ENCODE measurements around the gene FAM234A.

Gene FAM234A

DNA sequence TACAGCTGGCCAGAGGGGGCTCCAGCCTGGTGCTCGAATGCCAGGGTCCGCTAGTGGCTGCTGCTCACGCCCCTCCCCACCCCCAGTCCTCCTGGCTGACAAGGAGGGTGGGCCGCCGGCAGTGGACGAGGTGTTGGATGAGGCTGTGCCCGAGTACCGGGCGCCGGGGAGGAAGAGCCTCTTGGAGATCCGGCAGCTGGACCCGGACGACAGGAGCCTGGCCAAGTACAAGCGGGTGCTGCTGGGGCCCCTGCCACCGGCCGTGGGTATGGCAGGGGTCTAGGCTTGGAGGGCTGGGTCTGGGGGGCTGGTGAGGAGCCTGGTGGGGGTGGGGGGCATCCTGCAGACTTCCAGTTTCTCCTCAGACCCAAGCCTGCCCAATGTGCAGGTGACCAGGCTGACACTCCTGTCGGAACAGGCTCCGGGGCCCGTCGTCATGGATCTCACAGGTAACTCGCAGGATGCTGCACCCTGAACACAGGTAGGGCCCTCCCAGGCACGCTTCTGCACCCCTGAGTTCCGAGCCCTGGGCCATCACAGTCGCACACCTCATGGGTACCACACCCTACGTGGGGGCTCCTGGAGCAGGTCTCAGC, 47.1 kb downstream of the FAM234A start:
- DNase-seq (ENCODE audit: low read depth): no peak

GRCh38 chr16:282491-282890, 47.9 kb downstream of the FAM234A start:
- no peak for DNase-seq (ENCODE audit: low read depth)

DNA sequence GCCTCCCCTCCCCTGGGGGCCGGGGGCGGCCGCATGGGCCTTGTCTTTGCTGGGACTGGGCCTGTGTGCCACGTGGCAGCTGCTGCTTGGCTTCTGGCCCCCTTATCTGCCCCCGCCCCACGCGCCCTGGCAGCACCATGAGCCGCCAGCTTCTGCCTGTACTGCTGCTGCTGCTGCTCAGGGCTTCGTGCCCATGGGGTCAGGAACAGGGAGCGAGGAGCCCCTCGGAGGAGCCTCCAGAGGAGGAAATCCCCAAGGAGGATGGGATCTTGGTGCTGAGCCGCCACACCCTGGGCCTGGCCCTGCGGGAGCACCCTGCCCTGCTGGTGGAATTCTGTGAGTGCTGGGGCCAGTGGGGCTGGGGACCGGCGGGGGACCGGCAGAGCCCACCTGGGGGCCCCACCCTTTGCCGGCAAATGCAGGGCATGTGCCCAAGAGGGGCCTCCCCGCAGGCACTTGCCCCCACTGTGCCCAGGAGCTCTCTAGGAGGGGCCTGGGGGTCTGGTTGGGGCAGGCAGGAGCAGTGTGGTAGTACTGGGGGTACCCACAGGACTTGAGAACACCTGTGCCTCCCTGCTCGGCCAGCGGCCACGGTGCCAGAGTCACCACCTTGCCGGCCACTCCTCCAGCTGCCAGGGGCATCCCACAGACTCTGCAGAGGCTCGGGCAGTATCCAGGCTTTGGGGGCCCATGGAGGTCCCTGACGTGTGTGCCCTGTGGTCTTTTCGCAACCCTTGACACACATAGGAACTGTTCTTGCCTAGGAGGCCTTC, 48.6 kb downstream of the FAM234A start, which contains the start of gene PDIA2:
TSS of gene PDIA2 (plus strand) at position 132 of the 773 bp plus-strand sequence. CDS start at position 138, 6 bp downstream.
- DNase-seq (ENCODE audit: low read depth): no peak

DNA sequence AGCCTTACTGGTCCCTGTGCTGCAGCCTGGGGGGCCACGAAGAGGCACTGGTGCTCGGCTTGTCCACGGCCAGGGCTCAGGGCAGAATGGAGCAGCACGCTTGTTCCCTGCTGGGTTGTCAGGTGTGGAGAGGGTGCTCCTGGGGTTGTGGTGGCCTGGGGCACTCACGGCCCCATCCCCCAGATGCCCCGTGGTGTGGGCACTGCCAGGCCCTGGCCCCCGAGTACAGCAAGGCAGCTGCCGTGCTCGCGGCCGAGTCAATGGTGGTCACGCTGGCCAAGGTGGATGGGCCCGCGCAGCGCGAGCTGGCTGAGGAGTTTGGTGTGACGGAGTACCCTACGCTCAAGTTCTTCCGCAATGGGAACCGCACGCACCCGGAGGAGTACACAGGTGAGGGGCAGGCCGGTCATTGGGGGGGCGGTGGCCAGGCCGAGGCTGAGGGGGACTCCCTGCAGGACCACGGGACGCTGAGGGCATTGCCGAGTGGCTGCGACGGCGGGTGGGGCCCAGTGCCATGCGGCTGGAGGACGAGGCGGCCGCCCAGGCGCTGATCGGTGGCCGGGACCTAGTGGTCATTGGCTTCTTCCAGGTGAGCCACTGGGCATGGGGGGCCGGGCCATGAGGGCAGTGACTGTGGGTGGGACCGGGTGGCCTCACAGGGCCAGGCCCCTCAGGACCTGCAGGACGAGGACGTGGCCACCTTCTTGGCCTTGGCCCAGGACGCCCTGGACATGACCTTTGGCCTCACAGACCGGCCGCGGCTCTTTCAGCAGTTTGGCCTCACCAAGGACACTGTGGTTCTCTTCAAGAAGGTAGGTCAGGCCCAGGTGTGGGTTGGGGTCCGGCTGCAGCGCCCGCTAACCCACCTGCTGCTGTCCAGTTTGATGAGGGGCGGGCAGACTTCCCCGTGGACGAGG, 49.8 kb downstream of the FAM234A start:
- no peak for DNase-seq (ENCODE audit: low read depth)

- no peak for DNase-seq (ENCODE audit: low read depth)
These were observed 50.8 kb downstream of the FAM234A start for GRCh38 chr16:285146-286055.

GRCh38 chr16:286491-287297, 52.1 kb downstream of the FAM234A start:
- no peak for DNase-seq (ENCODE audit: low read depth)

DNA sequence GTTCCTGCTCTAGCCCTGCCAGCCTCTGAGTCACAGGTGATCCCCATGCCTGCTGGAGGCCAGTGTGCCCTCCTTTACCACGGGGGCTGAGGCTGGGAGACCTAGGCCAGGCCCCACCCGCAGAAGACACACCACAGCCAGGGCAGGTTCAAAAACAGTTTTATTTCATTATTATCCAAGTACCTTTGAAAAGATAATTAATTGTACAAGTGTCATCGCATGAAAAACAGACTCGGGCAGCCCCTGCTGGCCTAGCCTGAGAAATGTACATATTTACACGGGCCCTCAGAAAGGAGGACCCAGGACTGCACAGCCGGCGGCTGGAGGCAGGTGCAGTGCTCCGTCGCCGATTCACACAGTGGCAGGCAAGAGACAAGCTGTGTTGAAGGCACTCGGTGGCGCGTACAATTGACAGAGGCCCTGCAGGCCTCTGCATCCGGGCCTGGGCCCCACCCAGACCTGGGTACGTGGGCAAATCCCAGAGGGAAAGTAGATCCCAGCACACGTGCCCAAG, 52.7 kb downstream of the FAM234A start:
- DNase-seq (ENCODE audit: low read depth): no peak

DNA sequence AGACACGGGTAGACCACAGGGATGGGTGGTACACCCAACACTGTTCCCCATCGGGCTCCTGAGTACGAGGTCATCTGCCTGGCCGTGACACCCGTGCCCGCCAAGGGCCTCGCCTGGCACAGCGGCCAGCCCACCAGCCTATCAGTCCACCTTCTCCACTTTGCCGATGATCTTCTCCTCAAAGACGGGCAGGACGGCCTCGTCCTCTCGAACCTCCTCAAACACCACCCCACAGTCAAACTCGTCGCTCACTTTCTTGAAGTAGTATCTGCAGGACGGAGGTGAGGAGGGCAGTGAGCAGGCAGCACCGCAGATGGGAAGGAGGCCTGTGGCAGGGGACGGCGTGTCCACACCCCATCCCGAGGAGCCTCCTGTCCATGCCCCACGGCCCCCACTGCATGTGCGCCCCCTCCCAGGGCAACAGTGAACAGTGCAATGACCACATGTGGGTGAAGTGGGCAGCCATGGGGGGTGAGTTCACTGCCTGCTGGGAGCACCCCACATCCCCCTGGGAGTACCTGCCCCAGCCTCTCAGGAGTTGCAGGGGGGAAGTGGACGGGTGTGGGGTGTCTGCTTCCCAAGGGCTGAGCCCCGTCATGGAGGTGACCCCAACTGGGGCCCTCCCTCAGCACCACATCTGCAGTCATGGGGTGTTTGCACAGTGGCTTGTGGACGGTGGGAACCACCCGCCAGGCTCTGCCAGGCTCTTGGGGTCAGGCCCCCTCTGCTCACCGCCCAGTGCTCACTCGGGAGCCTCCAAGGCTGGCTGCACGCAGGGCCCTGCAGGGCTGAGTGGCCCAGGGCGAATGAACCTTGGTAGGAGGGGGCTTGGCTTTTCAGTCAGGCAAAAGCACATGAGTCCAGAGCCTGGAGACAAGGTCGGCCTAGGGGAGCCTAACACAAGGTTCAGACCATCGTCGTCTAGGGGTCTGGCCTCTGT, 53.6 kb downstream of the FAM234A start:
- no peak for DNase-seq (ENCODE audit: low read depth)

GRCh38 chr16:289395-289997, 54.9 kb downstream of the FAM234A start:
- no peak for DNase-seq (ENCODE audit: low read depth)

DNA sequence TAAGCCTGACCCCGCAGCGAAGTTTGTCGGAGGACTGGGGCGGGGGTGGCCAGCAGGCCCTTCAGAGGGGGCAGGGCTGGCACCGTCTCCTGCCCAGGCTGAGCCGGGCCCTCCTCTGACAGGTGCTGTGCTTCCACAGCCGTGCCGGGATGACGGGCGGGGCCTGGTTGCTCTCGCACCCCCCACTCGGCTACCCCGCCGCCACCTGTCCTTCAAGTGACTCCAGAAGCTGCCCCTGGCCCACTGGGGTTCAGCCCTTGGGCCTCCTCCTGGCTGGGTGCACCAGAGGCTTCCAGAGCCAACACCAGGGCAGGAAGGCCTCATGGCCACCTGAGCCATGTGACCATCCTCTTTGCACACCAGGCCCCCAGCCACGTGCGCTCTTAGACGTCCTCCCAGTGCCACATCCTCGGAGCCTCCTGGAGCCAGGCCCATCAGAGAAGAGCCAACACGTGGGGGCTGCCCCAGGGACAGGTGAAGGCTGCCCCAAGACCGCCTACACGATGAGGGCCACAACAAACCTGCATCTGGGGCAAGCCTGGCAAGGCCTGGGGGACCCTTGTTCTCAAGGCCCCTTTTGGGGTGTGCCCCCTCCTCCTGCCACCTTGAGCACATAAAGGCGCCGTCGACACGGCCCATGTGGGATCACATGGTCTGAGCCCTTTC, 55.5 kb downstream of the FAM234A start:
- no peak for DNase-seq (ENCODE audit: low read depth)

- DNase-seq (ENCODE audit: low read depth): no peak
These were observed 56.2 kb downstream of the FAM234A start for GRCh38 chr16:290681-291405.

DNA sequence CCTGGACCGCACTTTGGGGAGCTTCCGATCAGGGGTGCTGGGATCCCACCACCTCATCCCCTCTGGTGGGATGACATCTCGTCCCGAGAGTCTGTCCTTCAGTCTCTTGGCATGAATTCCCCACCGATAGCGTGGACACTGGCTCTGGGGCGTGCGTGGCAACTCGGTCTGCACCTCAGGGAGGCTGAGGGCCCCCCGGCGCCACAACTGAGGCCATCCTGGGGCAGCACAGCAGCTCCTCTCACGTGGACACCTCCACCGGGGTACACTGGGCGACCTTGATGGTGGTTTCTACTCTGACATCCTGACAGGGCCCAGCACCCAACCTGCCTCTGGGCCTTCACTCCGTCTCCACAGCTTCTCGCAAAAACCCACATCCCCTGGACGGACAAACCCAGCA, 56.9 kb downstream of the FAM234A start:
- DNase-seq (ENCODE audit: low read depth): no peak

DNA sequence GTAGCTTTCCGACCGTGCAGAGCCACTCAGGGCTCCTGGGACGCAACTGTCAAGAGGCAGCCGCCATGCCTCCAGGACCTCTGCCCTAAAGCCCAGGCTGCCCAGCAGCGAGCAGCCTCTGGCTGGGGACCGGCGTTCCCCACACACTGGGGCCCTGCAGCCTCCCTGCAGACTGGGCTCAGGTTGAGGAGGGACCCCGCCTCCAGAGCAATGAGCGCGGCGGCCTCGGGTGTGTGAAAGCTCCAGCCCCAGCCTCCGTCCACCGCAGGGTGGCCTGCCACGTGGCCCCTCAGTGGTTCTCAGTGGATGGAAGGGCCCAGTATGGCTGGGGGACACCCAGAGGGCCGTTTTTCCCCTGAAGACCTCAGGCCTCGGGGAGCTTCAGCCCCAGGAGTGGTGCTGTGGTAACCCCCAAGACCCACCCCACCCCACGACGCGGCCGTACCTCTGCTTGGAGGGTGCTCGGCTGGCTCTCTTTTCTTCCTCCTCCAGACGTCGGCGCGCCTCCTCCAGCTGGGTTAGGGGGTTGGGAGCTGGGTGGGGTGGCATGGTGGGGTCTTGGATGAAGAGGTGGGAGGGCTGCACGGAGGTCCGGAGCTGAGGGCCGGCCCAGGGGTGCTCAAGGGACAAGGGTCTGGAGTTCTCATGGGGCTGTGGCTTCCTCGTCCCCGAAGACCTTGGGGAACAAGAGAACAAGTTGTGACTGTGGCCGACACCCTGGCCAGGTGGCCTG, 58.6 kb downstream of the FAM234A start:
- no peak for DNase-seq (ENCODE audit: low read depth)

- DNase-seq (ENCODE audit: low read depth): no peak
These were observed 61.7 kb downstream of the FAM234A start for GRCh38 chr16:296276-296675.

GRCh38 chr16:296806-297510, 62.3 kb downstream of the FAM234A start:
- DNase-seq (ENCODE audit: low read depth): no peak

DNA sequence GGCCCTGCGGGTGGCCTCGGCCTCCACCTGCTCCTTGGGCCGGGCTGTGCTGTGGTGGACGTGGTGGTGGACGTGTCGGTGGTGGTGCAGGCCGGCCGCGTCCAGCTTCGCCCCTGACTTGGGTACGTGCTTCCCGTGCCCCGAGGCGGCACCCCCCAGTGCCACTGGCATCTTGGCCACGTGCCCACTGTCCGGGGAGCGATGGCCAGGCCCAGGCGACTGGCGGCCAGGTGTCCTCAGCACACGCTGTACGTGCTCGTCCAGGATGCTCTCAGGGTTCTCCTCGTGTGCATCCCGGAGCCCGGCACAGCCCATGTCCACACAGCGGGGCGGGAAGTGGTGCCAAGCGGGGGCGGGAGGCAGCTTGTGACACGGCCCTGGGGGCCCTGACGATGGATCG, 63.2 kb downstream of the FAM234A start:
- DNase-seq (ENCODE audit: low read depth): no peak
